ENCODE data around the gene PTPRD. TPM values are rescaled to one million over a fixed set of nuclear protein-coding genes. Genes with fewer than 3 reads are reported as not detected.

The PTPRD gene
- total and polyA plus RNA-seq, 10 donors: 0.08 to 11.7 (median 2.9) TPM

DNA sequence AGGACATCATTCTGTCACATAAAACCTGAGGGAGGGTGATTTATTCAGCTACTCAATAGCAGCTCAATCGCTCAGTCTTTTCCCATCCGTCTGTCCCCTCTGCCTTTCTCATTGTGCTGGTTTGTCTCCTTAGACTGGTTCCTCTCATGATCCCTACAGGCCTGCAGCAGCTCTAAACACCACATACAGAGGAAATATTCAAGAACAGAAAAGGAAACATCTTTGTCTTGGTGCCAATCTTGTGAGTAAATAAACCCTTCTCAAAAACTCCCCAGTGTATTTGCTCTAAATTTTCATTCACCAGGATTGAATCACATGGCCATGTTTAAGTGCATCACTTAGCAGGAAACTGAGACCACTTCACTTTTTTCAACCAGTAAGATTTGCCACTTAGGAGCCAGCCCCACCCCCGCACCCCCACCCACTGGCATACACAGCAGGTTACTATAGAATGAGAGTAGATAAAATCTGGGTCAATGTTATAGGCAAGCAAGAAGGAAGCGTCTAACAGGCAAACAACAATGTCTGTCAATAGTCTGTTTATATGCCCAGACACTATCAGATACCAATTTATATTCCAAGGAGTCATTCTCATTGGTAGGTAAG, 1917.7 kb downstream of the PTPRD start:
- H3K4me3 ChIP-seq: no peak overlapping the region
- no peaks in the 10 kb centered on the region for H3K9me3 ChIP-seq
- no peak overlapping the region for H3K27ac ChIP-seq
- TF ChIP-seq, protein P1, sequence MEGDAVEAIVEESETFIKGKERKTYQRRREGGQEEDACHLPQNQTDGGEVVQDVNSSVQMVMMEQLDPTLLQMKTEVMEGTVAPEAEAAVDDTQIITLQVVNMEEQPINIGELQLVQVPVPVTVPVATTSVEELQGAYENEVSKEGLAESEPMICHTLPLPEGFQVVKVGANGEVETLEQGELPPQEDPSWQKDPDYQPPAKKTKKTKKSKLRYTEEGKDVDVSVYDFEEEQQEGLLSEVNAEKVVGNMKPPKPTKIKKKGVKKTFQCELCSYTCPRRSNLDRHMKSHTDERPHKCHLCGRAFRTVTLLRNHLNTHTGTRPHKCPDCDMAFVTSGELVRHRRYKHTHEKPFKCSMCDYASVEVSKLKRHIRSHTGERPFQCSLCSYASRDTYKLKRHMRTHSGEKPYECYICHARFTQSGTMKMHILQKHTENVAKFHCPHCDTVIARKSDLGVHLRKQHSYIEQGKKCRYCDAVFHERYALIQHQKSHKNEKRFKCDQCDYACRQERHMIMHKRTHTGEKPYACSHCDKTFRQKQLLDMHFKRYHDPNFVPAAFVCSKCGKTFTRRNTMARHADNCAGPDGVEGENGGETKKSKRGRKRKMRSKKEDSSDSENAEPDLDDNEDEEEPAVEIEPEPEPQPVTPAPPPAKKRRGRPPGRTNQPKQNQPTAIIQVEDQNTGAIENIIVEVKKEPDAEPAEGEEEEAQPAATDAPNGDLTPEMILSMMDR (IDR thresholded peaks at IDR 0.05 in 8 of 11, conservative IDR thresholded peaks at IDR 0.05 in 3 of 11): no peak
- no peak for TF ChIP-seq POLR2AphosphoS5 (IDR thresholded peaks at IDR 0.05)
- TF ChIP-seq POLR2A (IDR thresholded peaks at IDR 0.05): no peak
- WGBS, 5 donors: 62 to 82% (median 77%) methylated on average over 4 of the region's 4 CpGs
- DNase-seq: no peak
- no peaks in the 10 kb centered on the region for H3K4me1 ChIP-seq
- H3K36me3 ChIP-seq: no peaks in the 10 kb centered on the region
- H3K27me3 ChIP-seq (replicated peaks in 1 of 7): no peaks in the 10 kb centered on the region
- intact Hi-C loops (cut with DNase I; ENCODE audit: low total_unique reads): no loop called here

DNA sequence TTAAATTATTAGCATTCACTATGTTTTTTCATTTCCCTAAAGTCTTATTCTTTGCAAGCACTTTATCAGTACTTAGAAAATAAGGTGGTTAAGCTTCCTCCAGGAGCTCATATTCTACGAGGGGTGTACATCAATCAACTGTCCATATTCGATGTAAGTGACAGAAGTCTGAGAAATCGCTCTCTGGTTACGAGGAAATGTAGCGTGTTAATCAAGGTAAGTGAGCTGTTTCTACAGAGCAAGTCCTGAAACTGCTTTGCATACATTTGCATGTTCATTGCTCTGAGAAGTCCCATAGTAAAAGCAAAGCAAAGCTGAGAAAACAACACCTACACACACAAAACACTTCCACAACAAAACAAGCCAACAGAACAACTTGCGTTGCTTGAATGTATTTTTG, 1919.3 kb downstream of the PTPRD start:
- intact Hi-C loops (cut with DNase I; ENCODE audit: low total_unique reads): no loop called here
- WGBS, 5 donors: 80 to 83% (median 83%) methylated on average over 6 of the region's 6 CpGs

DNA sequence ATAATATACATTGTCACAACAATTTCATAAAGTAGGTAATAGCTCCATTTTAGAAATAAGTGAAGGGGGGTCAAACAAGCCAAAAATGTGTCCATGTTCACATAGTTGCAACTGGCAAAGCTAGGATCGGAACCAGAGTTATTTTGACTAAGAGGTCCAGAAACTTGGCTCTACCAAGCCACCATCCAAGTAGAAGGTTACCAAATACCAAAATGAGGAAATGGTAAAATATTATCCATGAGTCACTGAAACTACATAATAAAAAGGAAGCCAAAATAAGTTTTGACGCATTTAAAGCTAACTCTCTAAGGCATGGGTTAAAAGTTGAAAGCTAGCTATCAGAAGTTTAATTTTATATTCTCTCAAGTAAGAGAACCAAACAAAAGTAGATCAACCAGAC, 1926.3 kb downstream of the PTPRD start:
- TF ChIP-seq POLR2AphosphoS5 (IDR thresholded peaks at IDR 0.05): no peak
- TF ChIP-seq POLR2A (IDR thresholded peaks at IDR 0.05): no peak
- TF ChIP-seq, protein P1 (IDR thresholded peaks at IDR 0.05 in 8 of 11, conservative IDR thresholded peaks at IDR 0.05 in 3 of 11): no peak
- no peaks in the 10 kb centered on the region for H3K36me3 ChIP-seq
- no peak for DNase-seq
- no peaks in the 10 kb centered on the region for H3K27me3 ChIP-seq (replicated peaks in 1 of 7)
- no peaks in the 10 kb centered on the region for H3K4me1 ChIP-seq
- intact Hi-C loops (cut with DNase I; ENCODE audit: low total_unique reads): no loop called here
- peaks cover 0 to 3% (median 0%) of the 10 kb centered on the region in 8 donors for H3K9me3 ChIP-seq
- no peak overlapping the region for H3K4me3 ChIP-seq
- WGBS, 5 donors: 68 to 84% (median 81%) methylated on average over 2 of the region's 2 CpGs
- H3K27ac ChIP-seq: no peak overlapping the region

More for the DNA sequence above, 1919.3 kb downstream of the PTPRD start:
- TF ChIP-seq POLR2AphosphoS5 (IDR thresholded peaks at IDR 0.05) (no peak), POLR2A (IDR thresholded peaks at IDR 0.05) (no peak)
- TF ChIP-seq, protein P1 (IDR thresholded peaks at IDR 0.05 in 8 of 11, conservative IDR thresholded peaks at IDR 0.05 in 3 of 11): no peak
- no peak for DNase-seq
- Histone ChIP-seq H3K27ac (no peak overlapping the region), H3K36me3 (no peaks in the 10 kb centered on the region), H3K27me3 (replicated peaks in 1 of 7) (no peaks in the 10 kb centered on the region), H3K4me1 (no peaks in the 10 kb centered on the region), H3K4me3 (no peak overlapping the region), H3K9me3 (peaks cover 0 to 3% (median 0%) of the 10 kb centered on the region in 8 donors)

DNA sequence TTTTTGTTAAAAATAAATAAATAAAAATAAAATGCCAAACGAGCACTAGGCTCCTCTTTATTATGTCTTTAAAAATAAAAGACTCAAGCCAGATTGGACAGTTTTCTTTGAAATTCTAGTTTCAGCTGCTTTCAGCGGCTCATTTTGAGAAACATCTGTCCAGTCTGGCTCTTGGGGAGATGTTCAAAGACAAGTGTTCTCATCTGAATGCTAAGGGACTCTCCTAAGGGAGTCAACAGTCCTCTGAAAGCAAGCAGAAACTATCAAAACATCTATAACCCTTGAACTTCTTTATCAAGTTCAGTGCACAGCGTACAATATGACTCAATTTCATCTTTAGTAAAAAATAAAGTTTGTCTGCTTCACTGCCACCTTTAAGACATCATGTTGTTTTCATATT, 1927.0 kb downstream of the PTPRD start:
- no peak for DNase-seq
- TF ChIP-seq POLR2A (IDR thresholded peaks at IDR 0.05) (no peak), POLR2AphosphoS5 (IDR thresholded peaks at IDR 0.05) (no peak)
- TF ChIP-seq, protein P1 (IDR thresholded peaks at IDR 0.05 in 8 of 11, conservative IDR thresholded peaks at IDR 0.05 in 3 of 11): no peak
- 69 to 87% (median 78%) methylated on average over 3 of the region's 3 CpGs for WGBS, 5 donors
- H3K4me3 ChIP-seq: no peak overlapping the region
- no peaks in the 10 kb centered on the region for H3K36me3 ChIP-seq
- intact Hi-C loops (cut with DNase I; ENCODE audit: low total_unique reads): no loop called here
- H3K9me3 ChIP-seq: peaks cover 0 to 3% (median 0%) of the 10 kb centered on the region in 8 donors
- no peaks in the 10 kb centered on the region for H3K4me1 ChIP-seq
- H3K27ac ChIP-seq: no peak overlapping the region
- H3K27me3 ChIP-seq (replicated peaks in 1 of 7): no peaks in the 10 kb centered on the region
